Ishikawa (cell line): ENCODE results near the gene RAB3C.

Experiments
- CREB1 ChIP-seq: IDR thresholded peaks from 2 replicates; pipeline ENCODE4 v1.6.1; 2012; ENCODE audit warnings: low read depth
- EP300 ChIP-seq: IDR thresholded peaks from 2 replicates; pipeline ENCODE4 v1.6.1; 2012; ENCODE audit warnings: borderline replicate concordance
- FOXM1 ChIP-seq: IDR thresholded peaks from 2 replicates; pipeline ENCODE4 v1.6.1; 2012; ENCODE audit warnings: low read depth, borderline replicate concordance
- REST ChIP-seq: IDR thresholded peaks from 2 replicates; pipeline ENCODE4 v1.6.1; 2012; ENCODE audit warnings: low read depth, mild to moderate bottlenecking
- TCF12 ChIP-seq: IDR thresholded peaks from 2 replicates; pipeline ENCODE4 v1.6.1; 2012; ENCODE audit warnings: low read depth
- USF1 ChIP-seq: IDR thresholded peaks from 2 replicates; pipeline ENCODE4 v1.6.1; 2012
- YY1 ChIP-seq: IDR thresholded peaks from 2 replicates; pipeline ENCODE4 v1.6.1; 2012; ENCODE audit warnings: low read depth

- TF ChIP-seq EP300 (no peak), CREB1 (no peak), REST (no peak), FOXM1 (no peak), TCF12 (no peak), USF1 (no peak), YY1 (no peak)
Measured at GRCh38 chr5:58760222-58760621, 177.3 kb downstream of the RAB3C start.
